SH-SY5Y (cell line): ENCODE measurements around the gene SCN5A.

Experiments used
- GATA2 ChIP-seq: IDR thresholded peaks from 2 replicates; pipeline ENCODE4 v1.6.1; 2011; ENCODE audit warnings: mild to moderate bottlenecking, low read depth, low read length
- GATA3 ChIP-seq: IDR thresholded peaks from 2 replicates; pipeline ENCODE4 v1.6.1; 2011; ENCODE audit warnings: low read depth, mild to moderate bottlenecking, low read length, moderate library complexity

DNA sequence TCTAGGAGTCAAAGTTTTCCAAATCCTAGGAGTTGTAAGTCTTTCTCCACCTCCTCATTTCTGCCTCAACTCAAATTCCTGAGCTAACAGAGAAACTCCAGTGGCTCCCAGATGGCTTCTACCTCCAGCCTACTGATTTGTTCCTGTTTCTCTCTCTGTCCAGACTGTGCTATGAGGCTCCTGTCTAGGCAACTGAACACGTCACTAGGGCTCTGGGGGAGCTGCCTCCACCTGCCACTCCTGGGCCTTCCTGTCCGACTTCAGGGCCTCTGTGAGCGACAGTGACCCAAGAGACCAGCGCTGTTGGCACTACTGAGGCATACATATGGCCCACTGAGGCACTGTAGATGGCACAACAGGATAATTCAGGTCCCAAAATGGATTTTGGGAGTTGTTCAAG, 82.0 kb downstream of the SCN5A start:
- TF ChIP-seq GATA2 (no peak), GATA3 (no peak)
